ENCODE results near the gene FHOD3.

DNA sequence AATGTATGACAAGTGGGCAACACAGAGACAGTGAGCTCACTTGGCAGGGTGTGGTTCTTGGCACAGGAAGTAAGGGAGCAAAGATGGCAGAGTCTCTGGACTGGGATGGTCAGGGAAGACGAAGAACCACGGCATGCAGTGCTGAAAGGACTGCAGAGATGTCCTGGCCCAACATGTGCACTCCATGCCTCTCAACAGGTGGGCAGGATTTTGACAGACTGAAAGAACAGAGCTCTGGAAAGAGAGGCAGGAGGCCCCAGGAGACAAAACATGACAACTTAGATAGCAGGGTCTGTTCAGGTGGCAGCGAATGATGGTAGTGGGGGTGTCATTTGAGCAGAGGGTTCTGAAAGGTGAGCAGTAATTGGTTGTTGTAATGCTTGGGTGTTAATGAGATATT lies 180.3 kb downstream of the FHOD3 start:
- TF ChIP-seq, protein P1, sequence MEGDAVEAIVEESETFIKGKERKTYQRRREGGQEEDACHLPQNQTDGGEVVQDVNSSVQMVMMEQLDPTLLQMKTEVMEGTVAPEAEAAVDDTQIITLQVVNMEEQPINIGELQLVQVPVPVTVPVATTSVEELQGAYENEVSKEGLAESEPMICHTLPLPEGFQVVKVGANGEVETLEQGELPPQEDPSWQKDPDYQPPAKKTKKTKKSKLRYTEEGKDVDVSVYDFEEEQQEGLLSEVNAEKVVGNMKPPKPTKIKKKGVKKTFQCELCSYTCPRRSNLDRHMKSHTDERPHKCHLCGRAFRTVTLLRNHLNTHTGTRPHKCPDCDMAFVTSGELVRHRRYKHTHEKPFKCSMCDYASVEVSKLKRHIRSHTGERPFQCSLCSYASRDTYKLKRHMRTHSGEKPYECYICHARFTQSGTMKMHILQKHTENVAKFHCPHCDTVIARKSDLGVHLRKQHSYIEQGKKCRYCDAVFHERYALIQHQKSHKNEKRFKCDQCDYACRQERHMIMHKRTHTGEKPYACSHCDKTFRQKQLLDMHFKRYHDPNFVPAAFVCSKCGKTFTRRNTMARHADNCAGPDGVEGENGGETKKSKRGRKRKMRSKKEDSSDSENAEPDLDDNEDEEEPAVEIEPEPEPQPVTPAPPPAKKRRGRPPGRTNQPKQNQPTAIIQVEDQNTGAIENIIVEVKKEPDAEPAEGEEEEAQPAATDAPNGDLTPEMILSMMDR (conservative IDR thresholded peaks at IDR 0.05 in 1 of 2, IDR thresholded peaks at IDR 0.05 in 1 of 2; ENCODE audit: extremely low read depth in 1 of 2, insufficient read depth in 1 of 2, low read depth in 1 of 2, low read length in 2 of 2), result no peak
- TF ChIP-seq EZH2 (IDR thresholded peaks at IDR 0.05; ENCODE audit: borderline replicate concordance, low read length), result no peak

Data from mammary epithelial cell (primary cell).